ENCODE results near the gene SLC38A1. TPM values are rescaled to one million over a fixed set of nuclear protein-coding genes. Genes with fewer than 3 reads are reported as not detected.

The SLC38A1 gene
- total RNA-seq (2014; rRNA removed; shearing (Covaris generic)): 114 and 117 TPM in 2 replicates
- total RNA-seq (2022): 163 and 165 TPM in 2 replicates
- percentile 98 among the genes with signal in this experiment for Bru-seq, nascent RNA
- percentile 96 among the genes with signal in this experiment for BruChase-seq, experiment 1, labeled RNA remaining after a 6-hour chase
- percentile 98 among the genes with signal in this experiment for BruChase-seq, experiment 2, labeled RNA remaining after a 2-hour chase
- long read RNA-seq, full-length matches to known transcripts: 58 of 145 reads
- long read RNA-seq, partial matches to known transcripts: 9 of 145 reads
- long read RNA-seq, other reads (novel, unspliced or antisense): 78 of 145 reads

DNA sequence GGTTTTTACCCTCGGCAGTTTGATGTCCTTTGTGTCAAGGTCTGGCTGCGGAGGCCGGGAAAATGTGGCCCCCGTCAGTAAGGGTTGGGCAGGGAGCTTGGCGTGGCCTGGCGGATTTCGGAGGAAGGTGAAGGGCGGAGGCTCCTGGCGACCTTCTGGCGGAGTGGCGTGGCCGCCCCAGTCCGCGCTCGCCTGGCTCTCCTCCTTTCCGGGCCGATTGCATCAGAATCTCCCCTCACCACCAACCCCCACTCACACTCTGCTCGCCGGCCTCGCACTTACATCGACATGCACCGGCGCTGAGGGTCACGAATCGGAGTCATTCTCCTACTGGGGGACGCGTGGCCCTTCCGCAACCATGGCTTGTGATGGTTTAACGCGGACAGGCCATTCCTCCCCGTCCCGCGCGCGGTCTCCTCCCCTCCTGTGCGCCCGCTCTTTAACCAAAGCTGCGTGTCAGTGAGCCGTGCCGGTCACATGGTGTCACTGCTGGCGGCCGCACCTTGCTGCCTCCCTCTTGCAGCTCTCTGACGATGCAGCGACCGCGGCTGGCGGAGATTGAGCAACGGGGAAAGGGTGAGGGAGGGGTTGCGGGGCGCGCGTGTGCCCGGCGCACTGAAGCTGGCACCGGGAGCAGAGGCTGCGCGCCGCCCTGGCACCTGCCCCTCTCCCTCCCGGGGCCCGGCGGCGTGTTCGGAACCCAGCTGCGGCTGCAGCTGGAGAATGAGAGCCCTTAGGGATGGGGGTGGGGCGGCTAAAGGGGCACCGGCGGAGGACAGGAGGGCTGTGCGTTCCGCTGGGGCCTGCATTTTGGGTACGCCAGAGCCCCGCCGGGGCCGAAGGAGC, at the start of gene SLC38A1:
SLC38A1 (minus strand) TSS at position 461 of the 846 bp plus-strand sequence. CDS start 29,243 bp downstream, outside the sequence.
- Histone ChIP-seq H3K4me1 (ENCODE audit: insufficient read depth, low read length, poor library complexity, severe bottlenecking) (peaks cover 44% of the 10 kb centered on the region), H3K9me3 (ENCODE audit: low read length) (no peaks in the 10 kb centered on the region), H3K9me2 (ENCODE audit: insufficient read depth, low read length) (no peaks in the 10 kb centered on the region), H3K4me2 (ENCODE audit: low read length) (peak within 1 kb of the TSS; percentile 99), H4K20me1 (ENCODE audit: insufficient read depth, low read length) (peaks cover 32% of the 10 kb centered on the region), H3K79me2 (ENCODE audit: insufficient read depth, low read depth, low read length) (peaks cover 59% of the 10 kb centered on the region), H2AFZ (ENCODE audit: low read length) (peak within 1 kb of the TSS; percentile 56; the same call in 1 of the 2 replicates), H3K36me3 (ENCODE audit: insufficient read depth, low read length) (peaks cover 47% of the 10 kb centered on the region), H3K4me3 (ENCODE audit: low read depth, low read length, poor library complexity, severe bottlenecking) (peak within 1 kb of the TSS; percentile 92), H3K27ac (ENCODE audit: low read depth, low read length, poor library complexity, severe bottlenecking) (peak within 1 kb of the TSS; percentile 91)
- DNase-seq (ENCODE audit: low spot score): peak; percentile 88
- intact Hi-C loops (cut with micrococcal nuclease; ENCODE audit: unreplicated experiment): loop anchor here (1.0 to 10.0 kb wide), 6 partner anchors 50 to 946 kb away; partner anchors contain the start of genes ARID2, SCAF11 and SLC38A2
- ChIA-PET POLR2A (interaction anchor here (0.7 to 5.1 kb wide), 9 partner anchors 13 to 277 kb away, joined by 3 to 36 read pairs (median 3); no protein-coding TSS in a partner anchor), CTCF (ENCODE audit: unreplicated experiment) (no interaction called here)
- BruUV-seq (replicated peaks): no TSS peak
- TF ChIP-seq, protein P1, sequence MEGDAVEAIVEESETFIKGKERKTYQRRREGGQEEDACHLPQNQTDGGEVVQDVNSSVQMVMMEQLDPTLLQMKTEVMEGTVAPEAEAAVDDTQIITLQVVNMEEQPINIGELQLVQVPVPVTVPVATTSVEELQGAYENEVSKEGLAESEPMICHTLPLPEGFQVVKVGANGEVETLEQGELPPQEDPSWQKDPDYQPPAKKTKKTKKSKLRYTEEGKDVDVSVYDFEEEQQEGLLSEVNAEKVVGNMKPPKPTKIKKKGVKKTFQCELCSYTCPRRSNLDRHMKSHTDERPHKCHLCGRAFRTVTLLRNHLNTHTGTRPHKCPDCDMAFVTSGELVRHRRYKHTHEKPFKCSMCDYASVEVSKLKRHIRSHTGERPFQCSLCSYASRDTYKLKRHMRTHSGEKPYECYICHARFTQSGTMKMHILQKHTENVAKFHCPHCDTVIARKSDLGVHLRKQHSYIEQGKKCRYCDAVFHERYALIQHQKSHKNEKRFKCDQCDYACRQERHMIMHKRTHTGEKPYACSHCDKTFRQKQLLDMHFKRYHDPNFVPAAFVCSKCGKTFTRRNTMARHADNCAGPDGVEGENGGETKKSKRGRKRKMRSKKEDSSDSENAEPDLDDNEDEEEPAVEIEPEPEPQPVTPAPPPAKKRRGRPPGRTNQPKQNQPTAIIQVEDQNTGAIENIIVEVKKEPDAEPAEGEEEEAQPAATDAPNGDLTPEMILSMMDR (conservative IDR thresholded peaks at IDR 0.05; ENCODE audit: low read length): 0 out of 2 replicates have a peak, but pooled peaks have one; percentile 25
- no peak for TF ChIP-seq EZH2phosphoT487 (IDR thresholded peaks at IDR 0.05; ENCODE audit: borderline replicate concordance, low read depth, low read length)

DNA sequence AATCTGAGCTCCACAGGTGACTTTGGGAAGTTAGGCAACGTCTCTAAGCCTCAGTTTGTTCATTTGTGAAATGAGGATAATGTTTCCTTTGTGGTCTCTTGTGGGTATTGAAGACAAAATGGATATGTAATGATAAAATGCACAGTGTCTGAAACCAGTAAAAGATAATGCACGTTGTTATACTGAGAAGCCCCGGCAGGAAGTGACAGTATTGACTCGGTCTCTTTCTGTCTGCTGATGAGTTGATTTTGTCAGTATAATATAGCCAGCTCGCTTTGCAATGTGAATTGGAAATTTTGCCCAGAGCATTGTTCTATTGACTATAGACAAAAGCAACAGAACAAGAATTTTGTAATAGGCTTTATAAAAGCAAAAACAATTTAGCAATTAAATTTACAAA, 49.2 kb upstream of the SLC38A1 start:
- H3K4me3 ChIP-seq (ENCODE audit: low read depth, low read length, poor library complexity, severe bottlenecking): no peak overlapping the region
- H3K4me2 ChIP-seq (ENCODE audit: low read length): no peak overlapping the region
- H3K36me3 ChIP-seq (ENCODE audit: insufficient read depth, low read length): no peaks in the 10 kb centered on the region
- H3K79me2 ChIP-seq (ENCODE audit: insufficient read depth, low read depth, low read length): no peaks in the 10 kb centered on the region
- H4K20me1 ChIP-seq (ENCODE audit: insufficient read depth, low read length): no peaks in the 10 kb centered on the region
- H3K4me1 ChIP-seq (ENCODE audit: insufficient read depth, low read length, poor library complexity, severe bottlenecking): no peaks in the 10 kb centered on the region
- intact Hi-C loops (cut with micrococcal nuclease; ENCODE audit: unreplicated experiment): no loop called here
- BruUV-seq (replicated peaks): no TSS peak
- H3K27ac ChIP-seq (ENCODE audit: low read depth, low read length, poor library complexity, severe bottlenecking): no peak overlapping the region
- POLR2A ChIA-PET: no interaction called here
- no peak for TF ChIP-seq EZH2phosphoT487 (IDR thresholded peaks at IDR 0.05; ENCODE audit: borderline replicate concordance, low read depth, low read length)
- TF ChIP-seq, protein P1 (conservative IDR thresholded peaks at IDR 0.05; ENCODE audit: low read length): no peak
- H2AFZ ChIP-seq (ENCODE audit: low read length): no peak overlapping the region
- CTCF ChIA-PET (ENCODE audit: unreplicated experiment): no interaction called here
- H3K9me2 ChIP-seq (ENCODE audit: insufficient read depth, low read length): no peaks in the 10 kb centered on the region
- H3K9me3 ChIP-seq (ENCODE audit: low read length): no peaks in the 10 kb centered on the region
- no peak for DNase-seq (ENCODE audit: low spot score)

All from OCI-LY7 (cell line).